Sigmoid colon (tissue), 7 donors: ENCODE results near the gene AJM1. TPM values are rescaled to one million over a fixed set of nuclear protein-coding genes. Genes with fewer than 3 reads are reported as not detected.
"Not testable (repeated sequence)": the region's sequence is repeated elsewhere in the genome, so short reads cannot be mapped to it uniquely, and the experiment has no call there.

Source experiments
- DNase-seq: peaks from one replicate; pipeline ENCODE4 v3.0.0-alpha.2; 2019
- H3K27ac ChIP-seq, 4 donors: fragments of 200-600 bp; sonication (generic); one replicate each; pipeline ENCODE4 v1.5.1; 2016 to 2019; ENCODE audit warnings: mild to moderate bottlenecking in 1 of 4
- H3K27me3 ChIP-seq, 3 donors: fragments of 200-600 bp; sonication (generic); one replicate each; pipeline ENCODE4 v1.5.1; 2019; ENCODE audit warnings: mild to moderate bottlenecking in 1 of 3
- H3K36me3 ChIP-seq, 4 donors: fragments of 200-600 bp; sonication (generic); one replicate each; pipeline ENCODE4 v1.5.1; 2016 to 2019
- H3K4me1 ChIP-seq, 4 donors: fragments of 200-600 bp; sonication (generic); one replicate each; pipeline ENCODE4 v1.5.1; 2017 to 2019
- H3K4me3 ChIP-seq, 4 donors: fragments of 200-600 bp; sonication (generic); one replicate each; pipeline ENCODE4 v1.5.1; 2017 to 2019; ENCODE audit warnings: mild to moderate bottlenecking in 2 of 4, moderate library complexity in 1 of 4
- H3K9me3 ChIP-seq, 4 donors: fragments of 200-600 bp in 3 of 4; sonication (generic) in 3 of 4; one replicate each; pipeline versions ENCODE4 v1.5.1 to v1.6.1; 2013 to 2019
- CTCF ChIP-seq, 4 experiments: fragments of 450-650 bp in 3 of 4; fragments of 200-600 bp in 1 of 4; IDR thresholded peaks; one replicate each; pipeline ENCODE4 v1.5.1; 2016 to 2019; ENCODE audit warnings: antibody characterized with exemption in 4 of 4, mild to moderate bottlenecking in 3 of 4, moderate library complexity in 2 of 4
- EP300 ChIP-seq, 4 donors: sonication (generic); formaldehyde crosslinking; IDR thresholded peaks; one replicate each; pipeline ENCODE4 v1.6.1; 2017; ENCODE audit warnings: antibody characterized with exemption in 4 of 4
- POLR2A ChIP-seq, 2 donors: fragments of 450-650 bp; IDR thresholded peaks; one replicate each; pipeline ENCODE4 v1.6.1; 2016; ENCODE audit warnings: antibody characterized with exemption in 2 of 2, mild to moderate bottlenecking in 2 of 2, moderate library complexity in 2 of 2
- POLR2AphosphoS5 ChIP-seq, 4 donors: sonication (generic); formaldehyde crosslinking; IDR thresholded peaks; one replicate each; pipeline ENCODE4 v1.6.1; 2017; ENCODE audit warnings: antibody characterized with exemption in 4 of 4
- WGBS, 2 donors: extraction: QIAGEN DNeasy Blood & Tissue Kit; methylation state at CpG; one replicate each; pipeline ENCODE4 v1.1.7; 2013; 5-methylcytosine and 5-hydroxymethylcytosine counted together
- intact Hi-C: fragments of 100-400 bp; cut with DNase I; formaldehyde crosslinking; loops from one replicate; pipeline ENCODE4 v1.15.1; 2023
- polyA plus RNA-seq, 3 donors: library from polyadenylated mRNA; stranded (reverse); fragments of 200-250 nt; gene quantifications; one replicate each; pipeline ENCODE4 v1.2.3, GENCODE V29; 2013
- total RNA-seq, 4 donors: library from RNA; depleted of rRNA; stranded (reverse); fragments of >200 nt; gene quantifications; one replicate each; pipeline ENCODE4 v1.1.0, GENCODE V29; 2016
- donor health status: healthy with polysubstance abuse.
- donor health status: Bipolar disorder and iron deficiency.
- donor health status: healthy.

AJM1 gene
- total and polyA plus RNA-seq, 7 donors = 0.46 to 8.6 (median 4.3) TPM

- Histone ChIP-seq H3K27me3 (no peaks in the 10 kb centered on the region), H3K27ac (no peak overlapping the region), H3K36me3 (peaks cover 14 to 66% (median 35%) of the 10 kb centered on the region in 4 donors), H3K4me1 (no peaks in the 10 kb centered on the region), H3K9me3 (no peaks in the 10 kb centered on the region), H3K4me3 (no peak overlapping the region)
- TF ChIP-seq EP300 (IDR thresholded peaks at IDR 0.05) (no peak), POLR2A (IDR thresholded peaks at IDR 0.05) (no peak), CTCF (IDR thresholded peaks at IDR 0.05) (no peak)
- WGBS, 2 donors = 95 to 96% methylated on average over 9 of the region's 9 CpGs
- no peak for DNase-seq
- intact Hi-C loops = no loop called here
Observed at GRCh38 chr9:136832581-136832980, 9.7 kb upstream of the AJM1 start.

- H3K4me3 ChIP-seq, H3K4me1 ChIP-seq, DNase-seq, H3K27ac ChIP-seq, H3K27me3 ChIP-seq, intact Hi-C loops, H3K9me3 ChIP-seq: not testable (repeated sequence)
- WGBS, 2 donors = 89 to 91% methylated on average over 16 of the region's 16 CpGs
- H3K36me3 ChIP-seq = peaks cover 14 to 65% (median 32%) of the 10 kb centered on the region in 4 donors
Observed at GRCh38 chr9:136833381-136834048, 8.8 kb upstream of the AJM1 start.

GRCh38 chr9:136835162-136835931 lies 6.9 kb upstream of the AJM1 start:
- WGBS, 2 donors = 92 to 95% methylated on average over 36 of the region's 36 CpGs
- Histone ChIP-seq H3K36me3 (peaks cover 2 to 65% (median 31%) of the 10 kb centered on the region in 4 donors), H3K4me3 (no peak overlapping the region), H3K27me3 (no peaks in the 10 kb centered on the region), H3K9me3 (no peaks in the 10 kb centered on the region), H3K4me1 (no peaks in the 10 kb centered on the region), H3K27ac (no peak overlapping the region)
- no peak for DNase-seq
- intact Hi-C loops = no loop called here
- TF ChIP-seq EP300 (IDR thresholded peaks at IDR 0.05) (no peak), POLR2AphosphoS5 (IDR thresholded peaks at IDR 0.05) (no peak), CTCF (IDR thresholded peaks at IDR 0.05) (no peak), POLR2A (IDR thresholded peaks at IDR 0.05) (no peak)

GRCh38 chr9:136835932-136836904 lies 6.1 kb upstream of the AJM1 start:
- no peak overlapping the region for H3K27ac ChIP-seq
- H3K4me3 ChIP-seq = no peak overlapping the region
- no peaks in the 10 kb centered on the region for H3K9me3 ChIP-seq
- peaks cover 0 to 60% (median 24%) of the 10 kb centered on the region in 4 donors for H3K36me3 ChIP-seq
- intact Hi-C loops = no loop called here
- TF ChIP-seq POLR2AphosphoS5 (IDR thresholded peaks at IDR 0.05) (no peak), POLR2A (IDR thresholded peaks at IDR 0.05) (no peak), EP300 (IDR thresholded peaks at IDR 0.05) (no peak), CTCF (IDR thresholded peaks at IDR 0.05) (no peak)
- 87 to 93% methylated on average over 21 of the region's 21 CpGs for WGBS, 2 donors
- DNase-seq = no peak
- no peaks in the 10 kb centered on the region for H3K27me3 ChIP-seq
- H3K4me1 ChIP-seq = peaks cover 0 to 6% (median 4%) of the 10 kb centered on the region in 4 donors
